SHP77 treated with DMSO at 0.1 percent for 48 hours (cell line): ENCODE measurements around the gene ANKRD49.
A peak's percentile ranks its signal among the peaks of the same experiment; 100 is the strongest.
"Not testable (repeated sequence)": the region's sequence is repeated elsewhere in the genome, so short reads cannot be mapped to it uniquely, and the experiment has no call there.

ENCODE experiments used
- DNase-seq: peaks from one replicate; lab custom pipeline; 2025; lab: John Stamatoyannopoulos, UW

The ANKRD49 gene

GRCh38 chr11:94493281-94494125 is at the start of gene ANKRD49, which contains the start of gene MRE11:
Gene ANKRD49 (plus strand): TSS chr11:94493984. CDS start chr11:94496694, 2,710 bp downstream.
Gene MRE11 (minus strand): TSS chr11:94493844. CDS start chr11:94492801, 1,043 bp downstream.
- DNase-seq = peak; percentile 95

- no peak for DNase-seq
These were observed 48.1 kb upstream of the ANKRD49 start for GRCh38 chr11:94445641-94446040.

- DNase-seq = no peak
These were observed 46.6 kb upstream of the ANKRD49 start for GRCh38 chr11:94447149-94447548.

GRCh38 chr11:94449029-94449428 is 44.8 kb upstream of the ANKRD49 start:
- no peak for DNase-seq

- peak; percentile 11 for DNase-seq
These were observed 44.3 kb upstream of the ANKRD49 start for GRCh38 chr11:94449437-94449836.

- no peak for DNase-seq
These were observed 43.7 kb upstream of the ANKRD49 start for GRCh38 chr11:94450048-94450447.

GRCh38 chr11:94452988-94453387 is 40.8 kb upstream of the ANKRD49 start:
- no peak for DNase-seq

GRCh38 chr11:94454301-94454700 is 39.5 kb upstream of the ANKRD49 start:
- no peak for DNase-seq

GRCh38 chr11:94455861-94456260 is 37.9 kb upstream of the ANKRD49 start:
- no peak for DNase-seq

- DNase-seq = no peak
These were observed 36.4 kb upstream of the ANKRD49 start for GRCh38 chr11:94457118-94458029.

- no peak for DNase-seq
These were observed 34.2 kb upstream of the ANKRD49 start for GRCh38 chr11:94459576-94459975.

- no peak for DNase-seq
These were observed 24.4 kb upstream of the ANKRD49 start for GRCh38 chr11:94469416-94469815.

GRCh38 chr11:94472916-94473799 is 20.6 kb upstream of the ANKRD49 start:
- no peak for DNase-seq

- no peak for DNase-seq
These were observed 16.2 kb upstream of the ANKRD49 start for GRCh38 chr11:94477624-94478023.

GRCh38 chr11:94481342-94481741 is 12.4 kb upstream of the ANKRD49 start:
- no peak for DNase-seq

GRCh38 chr11:94486068-94486467 is 7.7 kb upstream of the ANKRD49 start:
- DNase-seq = no peak

- no peak for DNase-seq
These were observed 419 bp downstream of the ANKRD49 start for GRCh38 chr11:94494126-94494680.

- no peak for DNase-seq
These were observed 6.4 kb downstream of the ANKRD49 start for GRCh38 chr11:94500181-94500580.

GRCh38 chr11:94501522-94501921 is 7.7 kb downstream of the ANKRD49 start:
- no peak for DNase-seq

- DNase-seq = no peak
These were observed 11.0 kb downstream of the ANKRD49 start for GRCh38 chr11:94504689-94505293.

- not testable (repeated sequence) for DNase-seq
These were observed 12.7 kb downstream of the ANKRD49 start for GRCh38 chr11:94506513-94506912.
